ENCODE results near the gene NES.
A peak's percentile ranks its signal among the peaks of the same experiment; 100 is the strongest.

NES gene

GRCh38 chr1:156659988-156660751 is 17.0 kb downstream of the NES start:
- Histone ChIP-seq H3K27ac (replicated peaks) (peak overlapping the region; percentile 67), H3K27me3 (ENCODE audit: insufficient read depth, poor library complexity, severe bottlenecking) (peaks cover 3% of the 10 kb centered on the region), H3K4me3 (replicated peaks; ENCODE audit: insufficient read depth, low read length) (peak overlapping the region; percentile 44)
- TF ChIP-seq GABPA (IDR thresholded peaks at IDR 0.05; ENCODE audit: low read depth): no peak
- TF ChIP-seq SPI1 (IDR thresholded peaks at IDR 0.05; ENCODE audit: borderline replicate concordance, low read depth): no peak
- peak; percentile 9; the same call in 1 of the 2 replicates for TF ChIP-seq POLR2AphosphoS5 (IDR thresholded peaks at IDR 0.05; ENCODE audit: low read depth)
- no peak for TF ChIP-seq REST (IDR thresholded peaks at IDR 0.05; ENCODE audit: insufficient replicate concordance, low read depth)
- TF ChIP-seq CTCF (IDR thresholded peaks at IDR 0.05; ENCODE audit: insufficient read depth, low read length): peak; percentile 91
- peak; percentile 93 to 98 for DNase-seq (ENCODE audit: low read depth in 1 of 2, low spot score in 1 of 2)

GRCh38 chr1:156659661-156659987 is 17.6 kb downstream of the NES start:
- no peak for DNase-seq (ENCODE audit: low read depth in 1 of 2, low spot score in 1 of 2)
- Histone ChIP-seq H3K27ac (replicated peaks) (no peak overlapping the region), H3K27me3 (ENCODE audit: insufficient read depth, poor library complexity, severe bottlenecking) (peaks cover 3% of the 10 kb centered on the region), H3K4me3 (replicated peaks; ENCODE audit: insufficient read depth, low read length) (no peak overlapping the region; the same call in 1 of the 2 replicates)
- TF ChIP-seq GABPA (IDR thresholded peaks at IDR 0.05; ENCODE audit: low read depth): no peak
- TF ChIP-seq REST (IDR thresholded peaks at IDR 0.05; ENCODE audit: insufficient replicate concordance, low read depth): no peak

GRCh38 chr1:156658945-156659574 is 18.1 kb downstream of the NES start:
- TF ChIP-seq CTCF (IDR thresholded peaks at IDR 0.05; ENCODE audit: insufficient read depth, low read length) (no peak), REST (IDR thresholded peaks at IDR 0.05; ENCODE audit: insufficient replicate concordance, low read depth) (no peak), SPI1 (IDR thresholded peaks at IDR 0.05; ENCODE audit: borderline replicate concordance, low read depth) (no peak)
- no peak overlapping the region for H3K27ac ChIP-seq (replicated peaks)
- no peak for DNase-seq (ENCODE audit: low read depth in 1 of 2, low spot score in 1 of 2)
- H3K4me3 ChIP-seq (replicated peaks; ENCODE audit: insufficient read depth, low read length): no peak overlapping the region
- peaks cover 3% of the 10 kb centered on the region for H3K27me3 ChIP-seq (ENCODE audit: insufficient read depth, poor library complexity, severe bottlenecking)
